SU-DHL-6 (cell line): ENCODE measurements around the gene ENOX1.

Source experiments
- H2AFZ ChIP-seq: fragments of 200-600 bp; sonication (generic); 2 replicates; pipeline ENCODE4 v1.6.1; 2014; ENCODE audit warnings: low read depth, mild to moderate bottlenecking, moderate library complexity, mixed read lengths, antibody characterized with exemption, low read length; ENCODE audit not compliant: severe bottlenecking
- H3F3A ChIP-seq: fragments of 200-600 bp; shearing (Covaris generic); 2 replicates; pipeline ENCODE4 v1.6.0; 2016; ENCODE audit warnings: antibody characterized with exemption, mild to moderate bottlenecking; ENCODE audit not compliant: insufficient read depth
- H3K27ac ChIP-seq: fragments of 200-600 bp; sonication (generic); 2 replicates; pipeline ENCODE4 v1.5.1; 2016; ENCODE audit warnings: low read depth, mild to moderate bottlenecking, low read length, moderate library complexity, mixed read lengths
- H3K27me3 ChIP-seq: fragments of 200-600 bp; sonication (generic), shearing (Covaris generic); 2 replicates; pipeline ENCODE4 v1.6.0; 2014; ENCODE audit warnings: mild to moderate bottlenecking, low read length
- H3K36me3 ChIP-seq: fragments of 200-600 bp; sonication (generic); 2 replicates; pipeline ENCODE4 v1.6.1; 2014; ENCODE audit warnings: mild to moderate bottlenecking, low read length, mixed read lengths
- H3K4me2 ChIP-seq: fragments of 300-600, 200-600 bp; shearing (Covaris generic), sonication (generic); 2 replicates; pipeline ENCODE4 v1.6.0; 2014; ENCODE audit warnings: low read length, low read depth, mild to moderate bottlenecking; ENCODE audit not compliant: poor library complexity, severe bottlenecking
- H3K4me3 ChIP-seq: fragments of 200-600 bp; sonication (generic); 2 replicates; pipeline ENCODE4 v1.5.1; 2014; ENCODE audit warnings: antibody characterized with exemption, low read length, mild to moderate bottlenecking, mixed read lengths; ENCODE audit not compliant: insufficient read depth, poor library complexity, severe bottlenecking
- H3K79me2 ChIP-seq: fragments of 200-600 bp; sonication (generic); 2 replicates; pipeline ENCODE4 v1.6.1; 2014; ENCODE audit warnings: mild to moderate bottlenecking, low read length, moderate library complexity; ENCODE audit not compliant: insufficient read depth
- H3K9ac ChIP-seq: fragments of 200-600 bp; sonication (generic); 2 replicates; pipeline ENCODE4 v1.7.0; 2014; ENCODE audit warnings: mild to moderate bottlenecking, low read length
- H3K9me2 ChIP-seq: fragments of 200-600 bp; sonication (generic); replicated peaks from 2 replicates; pipeline ENCODE4 v1.6.1; 2014; ENCODE audit warnings: low read length; ENCODE audit not compliant: insufficient read depth
- H3K9me3 ChIP-seq: fragments of 200-600 bp; sonication (generic); 2 replicates; pipeline ENCODE4 v1.6.1; 2014; ENCODE audit warnings: low read length, mixed read lengths; ENCODE audit not compliant: insufficient read depth
- H4K20me1 ChIP-seq: fragments of 200-600 bp; sonication (generic); 2 replicates; pipeline ENCODE4 v1.6.1; 2014; ENCODE audit warnings: low read depth, mild to moderate bottlenecking, antibody characterized with exemption, low read length, moderate library complexity, mixed read lengths
- EZH2phosphoT487 ChIP-seq: fragments of 200-600 bp; sonication (generic), shearing (Covaris generic); conservative IDR thresholded peaks from 2 replicates; pipeline ENCODE4 v1.6.1; 2018; ENCODE audit warnings: mild to moderate bottlenecking, antibody characterized with exemption, low read length, moderate library complexity, mixed read lengths
- TF ChIP-seq, protein P1 (sequence below): fragments of 200-600 bp; sonication (generic); IDR thresholded peaks from one replicate; pipeline ENCODE4 v1.5.1; 2017; ENCODE audit warnings: antibody characterized with exemption, mild to moderate bottlenecking, low read length, moderate library complexity; ENCODE audit not compliant: insufficient read depth, poor library complexity, severe bottlenecking

The ENOX1 gene

DNA sequence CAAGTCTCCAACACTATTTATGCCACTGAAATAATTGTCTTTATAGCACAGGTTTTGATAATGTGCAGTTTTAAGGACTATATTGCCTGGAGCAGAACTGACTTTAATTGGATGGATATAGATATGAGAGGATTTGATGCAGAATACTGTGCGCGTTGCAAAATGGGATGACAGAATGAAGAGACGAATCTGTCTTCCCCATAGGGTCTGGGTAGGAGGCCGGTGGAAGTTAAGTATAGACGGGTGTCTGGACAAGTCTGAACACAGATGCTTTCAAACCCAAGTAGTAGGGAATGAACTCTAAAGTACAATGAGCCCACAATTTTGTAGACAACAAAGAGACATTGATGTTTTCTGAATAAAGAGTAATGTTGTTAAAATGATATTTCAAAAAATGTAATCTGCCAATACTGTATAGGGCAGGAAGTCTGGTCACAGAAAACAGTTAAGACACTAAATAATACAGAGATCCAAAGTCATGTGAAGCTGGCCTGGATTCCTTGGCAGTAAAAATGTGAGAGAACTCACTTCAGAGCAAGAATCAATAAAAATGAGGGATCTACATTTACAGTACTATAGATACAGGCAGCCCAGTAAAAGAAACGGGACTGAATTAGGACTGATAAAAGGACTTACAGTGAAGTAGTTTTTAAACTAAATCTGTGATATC, 125.5 kb downstream of the ENOX1 start:
- Histone ChIP-seq H3K27me3 (no peaks in the 10 kb centered on the region), H3K9me2 (no peaks in the 10 kb centered on the region), H2AFZ (no peak overlapping the region), H3K9ac (no peak overlapping the region), H3K79me2 (no peaks in the 10 kb centered on the region), H4K20me1 (no peaks in the 10 kb centered on the region), H3F3A (no peaks in the 10 kb centered on the region), H3K27ac (no peak overlapping the region), H3K4me3 (no peak overlapping the region), H3K4me2 (no peak overlapping the region), H3K9me3 (no peaks in the 10 kb centered on the region), H3K36me3 (no peaks in the 10 kb centered on the region)
- TF ChIP-seq, protein P1, sequence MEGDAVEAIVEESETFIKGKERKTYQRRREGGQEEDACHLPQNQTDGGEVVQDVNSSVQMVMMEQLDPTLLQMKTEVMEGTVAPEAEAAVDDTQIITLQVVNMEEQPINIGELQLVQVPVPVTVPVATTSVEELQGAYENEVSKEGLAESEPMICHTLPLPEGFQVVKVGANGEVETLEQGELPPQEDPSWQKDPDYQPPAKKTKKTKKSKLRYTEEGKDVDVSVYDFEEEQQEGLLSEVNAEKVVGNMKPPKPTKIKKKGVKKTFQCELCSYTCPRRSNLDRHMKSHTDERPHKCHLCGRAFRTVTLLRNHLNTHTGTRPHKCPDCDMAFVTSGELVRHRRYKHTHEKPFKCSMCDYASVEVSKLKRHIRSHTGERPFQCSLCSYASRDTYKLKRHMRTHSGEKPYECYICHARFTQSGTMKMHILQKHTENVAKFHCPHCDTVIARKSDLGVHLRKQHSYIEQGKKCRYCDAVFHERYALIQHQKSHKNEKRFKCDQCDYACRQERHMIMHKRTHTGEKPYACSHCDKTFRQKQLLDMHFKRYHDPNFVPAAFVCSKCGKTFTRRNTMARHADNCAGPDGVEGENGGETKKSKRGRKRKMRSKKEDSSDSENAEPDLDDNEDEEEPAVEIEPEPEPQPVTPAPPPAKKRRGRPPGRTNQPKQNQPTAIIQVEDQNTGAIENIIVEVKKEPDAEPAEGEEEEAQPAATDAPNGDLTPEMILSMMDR, result no peak
- no peak for TF ChIP-seq EZH2phosphoT487

DNA sequence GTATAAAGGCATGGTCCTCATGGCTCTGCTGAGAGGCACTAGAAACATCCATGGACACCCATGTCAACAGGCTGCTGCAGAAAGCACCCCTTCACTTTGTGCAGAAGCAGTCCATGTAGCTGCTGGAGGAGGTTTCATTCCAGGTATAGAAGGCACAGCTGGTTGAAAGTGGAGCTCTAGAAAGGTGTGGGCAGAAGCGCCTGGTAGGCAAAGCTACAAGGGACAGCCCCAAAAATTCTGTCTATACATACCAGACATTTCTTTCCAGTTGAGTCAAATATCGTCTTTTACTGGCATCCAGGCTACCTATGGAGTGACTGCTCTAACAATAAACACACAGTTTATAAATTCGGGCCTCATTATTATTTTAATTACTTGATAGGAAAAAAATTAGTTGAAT, 129.3 kb downstream of the ENOX1 start:
- TF ChIP-seq, protein P1, result no peak
- TF ChIP-seq EZH2phosphoT487, result no peak
- no peaks in the 10 kb centered on the region for H3K27me3 ChIP-seq
- no peaks in the 10 kb centered on the region for H3K9me2 ChIP-seq
- no peak overlapping the region for H3K9ac ChIP-seq
- no peaks in the 10 kb centered on the region for H3K36me3 ChIP-seq
- no peaks in the 10 kb centered on the region for H3K9me3 ChIP-seq
- H3K4me3 ChIP-seq, result no peak overlapping the region
- H3K79me2 ChIP-seq, result no peaks in the 10 kb centered on the region
- H3F3A ChIP-seq, result no peaks in the 10 kb centered on the region
- H4K20me1 ChIP-seq, result no peaks in the 10 kb centered on the region
- H2AFZ ChIP-seq, result no peak overlapping the region
- no peak overlapping the region for H3K27ac ChIP-seq
- H3K4me2 ChIP-seq, result no peak overlapping the region

DNA sequence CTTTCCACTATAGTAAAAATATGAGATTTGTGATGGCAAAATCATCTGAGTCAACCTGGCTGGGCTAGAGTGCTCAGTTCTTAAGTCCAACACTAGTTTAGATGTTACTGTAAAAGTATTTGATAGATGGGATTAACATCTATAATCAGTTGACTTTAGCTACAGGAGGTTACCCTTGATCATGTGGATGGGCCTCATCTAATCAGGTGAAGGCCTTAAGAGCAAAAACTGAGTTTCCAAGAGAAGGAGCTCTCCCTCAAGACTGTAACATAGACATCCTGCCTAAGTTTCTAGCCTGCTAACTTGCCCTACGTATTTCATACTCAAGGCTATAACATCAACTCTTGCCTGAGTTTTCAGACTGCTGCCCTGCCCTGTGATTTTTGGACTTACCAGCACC, 132.8 kb downstream of the ENOX1 start:
- Histone ChIP-seq H3F3A (no peaks in the 10 kb centered on the region), H3K36me3 (no peaks in the 10 kb centered on the region), H4K20me1 (no peaks in the 10 kb centered on the region), H3K27ac (no peak overlapping the region), H3K9me2 (no peaks in the 10 kb centered on the region), H2AFZ (no peak overlapping the region), H3K9ac (no peak overlapping the region), H3K27me3 (no peaks in the 10 kb centered on the region), H3K79me2 (no peaks in the 10 kb centered on the region), H3K4me3 (no peak overlapping the region), H3K9me3 (no peaks in the 10 kb centered on the region), H3K4me2 (no peak overlapping the region)
- TF ChIP-seq EZH2phosphoT487, result no peak
- TF ChIP-seq, protein P1, result no peak
